ENCODE results near the gene DCTN2.
A peak's percentile ranks its signal among the peaks of the same experiment; 100 is the strongest.
"Not testable (repeated sequence)": the region's sequence is repeated elsewhere in the genome, so short reads cannot be mapped to it uniquely, and the experiment has no call there.

DCTN2 gene

GRCh38 chr12:57576613-57577160, 29.7 kb upstream of the DCTN2 start:
- DNase-seq, result no peak

GRCh38 chr12:57575771-57576612, 29.0 kb upstream of the DCTN2 start:
- no peak for DNase-seq

- DNase-seq, result no peak
Measured at GRCh38 chr12:57574795-57575194, 27.8 kb upstream of the DCTN2 start.

GRCh38 chr12:57571926-57572762, 25.2 kb upstream of the DCTN2 start:
- DNase-seq, result no peak

GRCh38 chr12:57570438-57570837, 23.4 kb upstream of the DCTN2 start:
- not testable (repeated sequence) for DNase-seq

- DNase-seq, result no peak
Measured at GRCh38 chr12:57569858-57570257, 22.9 kb upstream of the DCTN2 start.

GRCh38 chr12:57568838-57569237, 21.8 kb upstream of the DCTN2 start:
- no peak for DNase-seq

- DNase-seq, result no peak
Measured at GRCh38 chr12:57564178-57564740, 17.3 kb upstream of the DCTN2 start.

- no peak for DNase-seq
Measured at GRCh38 chr12:57563358-57563757, 16.4 kb upstream of the DCTN2 start.

- not testable (repeated sequence) for DNase-seq
Measured at GRCh38 chr12:57561117-57561516, 14.1 kb upstream of the DCTN2 start.

- DNase-seq, result no peak
Measured at GRCh38 chr12:57560516-57560915, 13.5 kb upstream of the DCTN2 start.

- no peak for DNase-seq
Measured at GRCh38 chr12:57558864-57559263, 11.9 kb upstream of the DCTN2 start.

GRCh38 chr12:57554897-57555296, 7.9 kb upstream of the DCTN2 start:
- no peak for DNase-seq

- no peak for DNase-seq
Measured at GRCh38 chr12:57554453-57554852, 7.5 kb upstream of the DCTN2 start.

- peak; percentile 64 for DNase-seq
Measured at GRCh38 chr12:57553343-57554202, 6.6 kb upstream of the DCTN2 start.

GRCh38 chr12:57552835-57553313, 5.9 kb upstream of the DCTN2 start:
- DNase-seq, result no peak

GRCh38 chr12:57552306-57552651, 5.3 kb upstream of the DCTN2 start:
- no peak for DNase-seq

GRCh38 chr12:57551637-57552305, 4.8 kb upstream of the DCTN2 start:
- no peak for DNase-seq

- DNase-seq, result no peak
Measured at GRCh38 chr12:57550641-57551549, 3.9 kb upstream of the DCTN2 start.

GRCh38 chr12:57549909-57550640, 3.1 kb upstream of the DCTN2 start, which contains the start of gene KIF5A:
TSS of gene KIF5A (plus strand) at chr12:57550044. CDS start at chr12:57550272, 228 bp downstream.
- DNase-seq, result peak; percentile 27

Measured in NCI-H1092 treated with DMSO at 0.1 percent for 48 hours (cell line).